ENCODE results near the gene OPCML.

Gene OPCML

DNA sequence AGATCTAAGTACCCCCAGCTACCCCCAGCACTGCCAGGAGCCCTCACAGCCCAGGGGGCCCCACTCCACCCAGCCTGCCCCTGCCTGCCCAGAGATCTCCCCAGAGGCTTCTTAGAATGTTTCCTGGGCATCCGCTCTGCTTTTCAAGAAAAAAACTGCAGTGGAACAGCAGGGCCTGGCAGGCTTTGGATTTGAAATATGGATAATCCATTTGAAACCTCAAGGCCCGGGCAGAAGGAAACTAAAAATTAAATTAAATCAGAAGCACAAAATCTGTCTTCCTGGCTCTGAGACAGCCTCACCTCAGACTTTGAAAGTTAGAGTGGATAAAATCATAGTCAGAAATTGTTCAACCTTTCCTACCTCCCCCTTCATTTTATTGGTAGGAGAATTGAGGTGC is 273.6 kb downstream of the OPCML start:
- H3K36me3 ChIP-seq (replicated peaks; ENCODE audit: insufficient read depth, low read length) = no peaks in the 10 kb centered on the region
- H3K4me1 ChIP-seq (ENCODE audit: low read length) = no peaks in the 10 kb centered on the region
- no peak for TF ChIP-seq EZH2 (optimal IDR thresholded peaks at IDR 0.05; ENCODE audit: low read depth, low read length)
- TF ChIP-seq EZH2phosphoT487 (IDR thresholded peaks at IDR 0.05; ENCODE audit: low read length) = no peak
- no peak for TF ChIP-seq CTCF (IDR thresholded peaks at IDR 0.05; ENCODE audit: low read length)
- no peak overlapping the region for H3K4me3 ChIP-seq (ENCODE audit: low read length)
- no peaks in the 10 kb centered on the region for H3K27me3 ChIP-seq (replicated peaks; ENCODE audit: insufficient read depth, low read length)
- H4K20me1 ChIP-seq (ENCODE audit: insufficient read depth, low read length) = no peaks in the 10 kb centered on the region
- no peak overlapping the region for H3K27ac ChIP-seq (ENCODE audit: low read length)
- H3K4me2 ChIP-seq (ENCODE audit: low read depth, low read length) = no peak overlapping the region
- H3F3A ChIP-seq (ENCODE audit: insufficient read depth, low read length) = no peaks in the 10 kb centered on the region
- DNase-seq = no peak
- no peaks in the 10 kb centered on the region for H3K9me3 ChIP-seq (replicated peaks; ENCODE audit: insufficient read depth, low read length)
- H2AFZ ChIP-seq (ENCODE audit: low read length) = no peak overlapping the region
- H3K9me2 ChIP-seq (replicated peaks; ENCODE audit: insufficient read depth, low read length) = no peaks in the 10 kb centered on the region
- no peaks in the 10 kb centered on the region for H3K79me2 ChIP-seq (ENCODE audit: low read length)
- H3K9ac ChIP-seq (ENCODE audit: low read length) = no peak overlapping the region

DNA sequence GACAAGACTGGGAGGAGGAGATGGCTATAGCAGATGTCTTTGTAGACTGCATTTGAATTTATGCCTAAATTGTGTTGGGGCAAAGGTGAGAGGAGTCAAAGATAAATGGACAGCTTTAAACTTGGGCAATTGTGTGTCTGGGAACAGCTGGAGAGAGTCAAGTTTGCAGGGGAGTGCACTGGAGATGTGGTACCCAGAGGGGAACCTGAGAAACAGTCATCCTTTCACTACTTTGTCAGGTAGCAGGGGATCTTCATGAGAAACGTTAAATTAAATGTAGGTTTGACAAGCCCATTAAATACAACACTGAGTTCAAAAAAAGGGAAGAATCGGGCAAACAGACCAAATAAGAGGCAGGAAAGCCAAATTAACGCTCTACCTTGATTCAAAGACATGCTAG is 277.7 kb downstream of the OPCML start:
- no peaks in the 10 kb centered on the region for H3K27me3 ChIP-seq (replicated peaks; ENCODE audit: insufficient read depth, low read length)
- H3K79me2 ChIP-seq (ENCODE audit: low read length) = no peaks in the 10 kb centered on the region
- H3K9ac ChIP-seq (ENCODE audit: low read length) = no peak overlapping the region
- H3K9me3 ChIP-seq (replicated peaks; ENCODE audit: insufficient read depth, low read length) = no peaks in the 10 kb centered on the region
- no peak for DNase-seq
- no peaks in the 10 kb centered on the region for H3K36me3 ChIP-seq (replicated peaks; ENCODE audit: insufficient read depth, low read length)
- no peaks in the 10 kb centered on the region for H3F3A ChIP-seq (ENCODE audit: insufficient read depth, low read length)
- H3K27ac ChIP-seq (ENCODE audit: low read length) = no peak overlapping the region
- H3K4me1 ChIP-seq (ENCODE audit: low read length) = no peaks in the 10 kb centered on the region
- no peak for TF ChIP-seq EZH2 (optimal IDR thresholded peaks at IDR 0.05; ENCODE audit: low read depth, low read length)
- TF ChIP-seq EZH2phosphoT487 (IDR thresholded peaks at IDR 0.05; ENCODE audit: low read length) = no peak
- no peak for TF ChIP-seq CTCF (IDR thresholded peaks at IDR 0.05; ENCODE audit: low read length)
- no peak overlapping the region for H3K4me3 ChIP-seq (ENCODE audit: low read length)
- H3K4me2 ChIP-seq (ENCODE audit: low read depth, low read length) = no peak overlapping the region
- H4K20me1 ChIP-seq (ENCODE audit: insufficient read depth, low read length) = no peaks in the 10 kb centered on the region
- H2AFZ ChIP-seq (ENCODE audit: low read length) = no peak overlapping the region
- H3K9me2 ChIP-seq (replicated peaks; ENCODE audit: insufficient read depth, low read length) = no peaks in the 10 kb centered on the region

- no peaks in the 10 kb centered on the region for H3F3A ChIP-seq (ENCODE audit: insufficient read depth, low read length)
- no peak for TF ChIP-seq CTCF (IDR thresholded peaks at IDR 0.05; ENCODE audit: low read length)
- no peak for TF ChIP-seq EZH2 (optimal IDR thresholded peaks at IDR 0.05; ENCODE audit: low read depth, low read length)
- no peak for TF ChIP-seq EZH2phosphoT487 (IDR thresholded peaks at IDR 0.05; ENCODE audit: low read length)
- no peak overlapping the region for H2AFZ ChIP-seq (ENCODE audit: low read length)
- H3K36me3 ChIP-seq (replicated peaks; ENCODE audit: insufficient read depth, low read length) = no peaks in the 10 kb centered on the region
- H3K9me3 ChIP-seq (replicated peaks; ENCODE audit: insufficient read depth, low read length) = no peaks in the 10 kb centered on the region
- H3K9me2 ChIP-seq (replicated peaks; ENCODE audit: insufficient read depth, low read length) = no peaks in the 10 kb centered on the region
- H3K9ac ChIP-seq (ENCODE audit: low read length) = no peak overlapping the region
- H3K4me3 ChIP-seq (ENCODE audit: low read length) = no peak overlapping the region
- no peaks in the 10 kb centered on the region for H4K20me1 ChIP-seq (ENCODE audit: insufficient read depth, low read length)
- no peaks in the 10 kb centered on the region for H3K79me2 ChIP-seq (ENCODE audit: low read length)
- no peaks in the 10 kb centered on the region for H3K4me1 ChIP-seq (ENCODE audit: low read length)
- no peak for DNase-seq
- H3K27me3 ChIP-seq (replicated peaks; ENCODE audit: insufficient read depth, low read length) = no peaks in the 10 kb centered on the region
- no peak overlapping the region for H3K27ac ChIP-seq (ENCODE audit: low read length)
- no peak overlapping the region for H3K4me2 ChIP-seq (ENCODE audit: low read depth, low read length)
These were observed 278.7 kb downstream of the OPCML start for GRCh38 chr11:133253570-133253969.
